Measurements from ENCODE around the gene RAX2.

The RAX2 gene

DNA sequence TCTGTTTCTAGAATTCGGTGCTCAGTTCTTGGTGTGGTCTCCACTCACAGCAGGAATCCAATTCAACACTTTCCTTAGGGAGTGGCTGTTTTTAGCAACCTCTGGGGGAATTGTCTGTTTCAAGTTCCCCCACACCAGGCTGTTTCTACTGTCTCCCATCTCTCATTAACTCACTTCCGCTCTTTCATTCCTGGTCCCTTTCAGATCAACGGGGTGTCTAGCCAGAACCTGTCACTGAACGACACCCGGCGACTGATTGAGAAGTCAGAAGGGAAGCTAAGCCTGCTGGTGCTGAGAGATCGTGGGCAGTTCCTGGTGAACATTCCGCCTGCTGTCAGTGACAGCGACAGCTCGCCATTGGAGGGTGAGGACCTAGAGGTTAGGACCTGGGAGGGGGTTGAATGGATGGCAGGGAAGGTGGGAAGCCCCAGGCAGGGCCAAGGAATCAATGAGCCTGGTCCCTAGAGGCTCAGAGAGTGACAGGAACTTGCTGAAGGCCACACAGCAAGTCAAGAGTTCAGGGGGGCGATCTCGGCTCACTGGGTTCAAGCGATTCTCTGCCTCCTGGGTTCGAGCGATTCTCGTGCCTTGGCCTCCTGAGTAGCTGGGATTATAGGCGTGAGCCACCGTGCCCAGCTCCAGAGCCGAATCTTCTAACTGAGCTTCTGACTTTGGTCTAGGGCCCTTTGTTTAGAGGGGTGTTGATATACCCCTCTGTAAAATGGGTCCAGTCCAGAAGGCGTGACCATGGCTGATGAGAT is 38.3 kb downstream of the RAX2 start:
- DNase-seq (ENCODE audit: low read depth in 1 of 2, low spot score in 1 of 2): no peak

GRCh38 chr19:3732108-3732507 is 39.9 kb downstream of the RAX2 start:
- DNase-seq (ENCODE audit: low read depth in 1 of 2, low spot score in 1 of 2): no peak

- DNase-seq (ENCODE audit: low read depth in 1 of 2, low spot score in 1 of 2): no peak
These were observed 41.5 kb downstream of the RAX2 start for GRCh38 chr19:3730457-3730958.

GRCh38 chr19:3725640-3726310 is 46.3 kb downstream of the RAX2 start:
- DNase-seq (ENCODE audit: low read depth in 1 of 2, low spot score in 1 of 2): no peak

DNA sequence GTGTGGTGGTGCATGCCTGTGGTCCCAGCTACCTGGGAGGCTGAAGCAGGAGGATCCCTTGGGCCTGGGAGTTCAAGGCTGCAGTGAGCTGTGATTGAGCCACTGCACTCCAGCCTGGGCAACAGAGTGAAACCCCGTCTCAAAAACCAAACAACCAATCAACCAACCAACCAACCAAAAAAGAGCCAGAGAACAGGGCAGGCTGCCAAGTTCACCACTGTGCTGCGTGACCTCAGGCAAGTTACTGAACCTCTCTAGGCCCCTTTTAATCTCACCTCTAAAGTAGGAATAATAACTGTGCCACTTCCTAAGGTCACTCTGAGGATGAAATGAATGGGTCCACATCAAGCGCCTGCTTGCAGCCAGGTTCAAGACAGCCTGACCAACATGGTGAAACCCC is 46.9 kb downstream of the RAX2 start:
- DNase-seq (ENCODE audit: low read depth in 1 of 2, low spot score in 1 of 2): no peak

- DNase-seq (ENCODE audit: low read depth in 1 of 2, low spot score in 1 of 2): no peak
These were observed 48.1 kb downstream of the RAX2 start for GRCh38 chr19:3723883-3724282.

DNA sequence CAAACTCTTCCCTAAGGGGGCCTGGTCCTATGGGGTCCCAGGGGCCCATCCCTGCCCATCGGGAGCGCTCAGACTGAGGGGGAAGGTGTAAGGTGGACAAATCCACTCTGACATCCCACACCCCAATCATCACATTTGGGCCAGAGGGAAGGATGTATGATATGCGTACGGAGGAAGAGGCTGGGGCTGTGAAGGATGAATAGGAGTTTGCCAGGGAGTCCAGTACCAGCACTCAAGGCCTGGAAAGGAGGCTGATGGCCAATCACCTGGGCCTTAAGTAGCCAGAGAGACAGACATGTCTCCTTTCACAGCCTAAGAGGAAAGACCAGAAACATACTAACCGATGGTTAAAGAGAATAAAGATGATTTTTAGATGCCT is 48.9 kb downstream of the RAX2 start:
- DNase-seq (ENCODE audit: low read depth in 1 of 2, low spot score in 1 of 2): no peak

DNA sequence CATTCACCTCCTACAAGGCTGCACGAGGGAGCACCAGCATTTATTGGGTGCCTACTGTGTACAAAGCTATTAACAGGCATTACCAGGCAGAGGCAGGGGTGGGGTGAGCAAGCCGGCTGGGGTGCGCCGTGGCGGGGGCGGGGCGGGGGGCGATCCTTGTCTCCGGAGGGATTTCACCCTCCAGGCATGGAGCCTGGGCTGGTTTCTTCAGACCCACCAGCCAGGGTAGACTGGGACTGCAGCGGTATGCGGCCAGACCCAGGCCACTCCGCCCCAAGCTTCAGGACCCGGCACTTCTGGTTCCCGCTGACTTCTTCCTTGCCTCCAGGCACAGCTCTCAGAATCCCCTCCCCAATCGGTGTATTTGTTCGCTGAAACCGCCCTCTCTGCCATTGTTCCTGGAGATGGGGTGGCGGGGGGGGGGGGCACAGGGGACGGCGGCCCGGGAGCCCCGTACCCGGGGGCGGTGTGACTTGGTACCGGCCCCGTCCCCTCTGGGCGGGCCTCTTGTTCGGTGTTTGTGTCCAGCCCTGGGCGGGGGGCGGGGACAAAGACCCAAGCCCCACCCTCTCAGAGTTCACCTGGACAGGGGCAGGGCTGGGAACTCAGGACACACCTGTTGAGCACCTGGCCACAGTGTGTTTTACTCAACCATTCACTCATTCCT is 49.5 kb downstream of the RAX2 start:
- no peak for DNase-seq (ENCODE audit: low read depth in 1 of 2, low spot score in 1 of 2)

GRCh38 chr19:3721887-3722442 is 50.1 kb downstream of the RAX2 start:
- DNase-seq (ENCODE audit: low read depth in 1 of 2, low spot score in 1 of 2): no peak

DNA sequence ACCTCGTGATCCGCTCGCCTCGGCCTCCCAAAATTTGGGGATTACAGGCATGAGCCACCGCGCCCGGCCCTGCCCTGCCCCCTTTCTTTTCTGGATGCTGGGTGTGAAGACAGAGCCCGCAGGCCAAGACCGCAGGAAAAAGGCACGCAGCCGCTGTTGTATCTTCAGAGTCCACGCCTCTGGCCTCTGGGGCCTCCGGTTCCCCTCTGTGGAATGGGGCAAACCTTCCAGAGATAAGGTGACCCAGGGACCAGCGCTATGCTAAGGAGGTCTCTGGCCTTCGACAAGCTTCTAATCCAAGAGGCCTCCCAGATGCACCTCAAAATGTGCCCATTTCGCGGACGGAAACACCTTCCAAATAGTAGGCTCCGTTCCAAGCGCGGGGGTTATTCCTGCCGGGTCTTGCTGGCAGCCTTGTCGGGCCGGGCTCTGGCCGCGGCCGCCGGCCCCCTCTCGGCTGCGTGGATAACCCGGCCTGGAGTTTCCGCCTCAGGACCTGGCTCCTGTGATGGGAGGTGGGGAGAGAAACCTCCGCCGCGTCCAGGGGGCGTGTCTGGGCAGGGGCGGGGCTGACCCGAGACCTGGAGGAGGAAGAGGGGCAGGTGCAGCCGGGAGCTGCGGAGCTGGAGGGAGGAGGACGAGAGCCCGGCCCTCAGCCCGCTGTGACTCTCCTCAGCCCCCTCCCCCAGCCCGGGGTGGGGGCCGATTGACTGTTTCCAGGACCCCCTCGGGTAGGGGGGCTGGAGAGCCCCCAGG is 50.7 kb downstream of the RAX2 start:
- peak; percentile 81 to 82 for DNase-seq (ENCODE audit: low read depth in 1 of 2, low spot score in 1 of 2)

- no peak for DNase-seq (ENCODE audit: low read depth in 1 of 2, low spot score in 1 of 2)
These were observed 51.6 kb downstream of the RAX2 start for GRCh38 chr19:3720349-3720917.

DNA sequence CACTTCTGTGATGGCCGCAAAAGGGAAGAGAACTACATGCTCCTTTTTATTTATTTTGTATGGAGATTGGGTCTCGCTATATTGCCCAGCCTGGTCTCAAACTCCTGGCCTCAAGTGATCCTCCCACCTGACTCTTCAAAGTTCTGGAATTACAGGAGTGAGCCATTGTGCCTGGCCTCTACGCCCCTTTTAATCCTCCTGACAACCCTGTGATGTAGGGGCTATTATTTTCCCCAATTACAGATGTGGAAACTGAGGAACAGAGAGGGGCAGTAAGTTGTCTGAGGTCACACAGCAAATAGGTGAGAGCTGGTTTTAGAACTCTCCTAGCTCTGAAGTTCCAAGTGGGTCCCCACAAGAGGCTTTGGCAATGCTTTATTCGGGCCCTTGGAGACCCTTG is 52.2 kb downstream of the RAX2 start:
- DNase-seq (ENCODE audit: low read depth in 1 of 2, low spot score in 1 of 2): no peak
